ENCODE results near the gene MARCHF4. TPM values are rescaled to one million over a fixed set of nuclear protein-coding genes. Genes with fewer than 3 reads are reported as not detected.

The MARCHF4 gene
- total RNA-seq, 4 donors from 2014 or later, result 0.14 to 1.4 TPM; not detected in 2

GRCh38 chr2:216391401-216391800 is 19.1 kb upstream of the MARCHF4 start:
- TF ChIP-seq POLR2A (IDR thresholded peaks at IDR 0.05) (no peak), POLR2AphosphoS5 (IDR thresholded peaks at IDR 0.05) (no peak), CTCF (IDR thresholded peaks at IDR 0.05) (no peak), EP300 (IDR thresholded peaks at IDR 0.05; ENCODE audit: low read depth) (no peak)
- in situ Hi-C loops (cut with MboI; ENCODE audit: low pct_ligation_motif_present in 1 of 4, low pct_unique_long_range_greater_than_20kb in 1 of 4, low sequenced_read_pairs in 3 of 4), result no loop called here
- 79% methylated on average over 6 of the region's 6 CpGs; no CpG with 5 or more reads in 1 of the 2 donors for WGBS, 2 donors (ENCODE audit: low coverage in 1 of 2)

GRCh38 chr2:216389570-216389969 is 17.3 kb upstream of the MARCHF4 start:
- WGBS, 2 donors (ENCODE audit: low coverage in 1 of 2), result 57% methylated on average over 1 of the region's 1 CpG; no CpG with 5 or more reads in 1 of the 2 donors
- H3K4me1 ChIP-seq, result no peaks in the 10 kb centered on the region
- DNase-seq, result no peak
- intact Hi-C loops (cut with DNase I; ENCODE audit: low total_unique reads), result no loop called here
- H3K4me3 ChIP-seq, result no peak overlapping the region
- in situ Hi-C loops (cut with MboI; ENCODE audit: low pct_ligation_motif_present in 1 of 4, low pct_unique_long_range_greater_than_20kb in 1 of 4, low sequenced_read_pairs in 3 of 4), result no loop called here
- TF ChIP-seq CTCF (IDR thresholded peaks at IDR 0.05) (no peak), POLR2AphosphoS5 (IDR thresholded peaks at IDR 0.05) (no peak), POLR2A (IDR thresholded peaks at IDR 0.05) (no peak), EP300 (IDR thresholded peaks at IDR 0.05; ENCODE audit: low read depth) (no peak)
- H3K27me3 ChIP-seq, result no peaks in the 10 kb centered on the region
- no peak overlapping the region for H3K27ac ChIP-seq
- H3K36me3 ChIP-seq, result no peaks in the 10 kb centered on the region
- H3K9me3 ChIP-seq, result no peaks in the 10 kb centered on the region

More at GRCh38 chr2:216391401-216391800, 19.1 kb upstream of the MARCHF4 start:
- intact Hi-C loops (cut with DNase I; ENCODE audit: low total_unique reads), result no loop called here
- H3K4me1 ChIP-seq, result no peaks in the 10 kb centered on the region
- no peaks in the 10 kb centered on the region for H3K27me3 ChIP-seq
- no peak overlapping the region for H3K27ac ChIP-seq
- no peaks in the 10 kb centered on the region for H3K9me3 ChIP-seq
- no peak overlapping the region for H3K4me3 ChIP-seq
- no peak for DNase-seq
- no peaks in the 10 kb centered on the region for H3K36me3 ChIP-seq

- Histone ChIP-seq H3K27me3 (no peaks in the 10 kb centered on the region), H3K9me3 (no peaks in the 10 kb centered on the region), H3K4me3 (no peak overlapping the region), H3K4me1 (no peaks in the 10 kb centered on the region), H3K36me3 (no peaks in the 10 kb centered on the region), H3K27ac (no peak overlapping the region)
- DNase-seq, result no peak
- 53 to 76% methylated on average over 4 to 5 of the region's 5 CpGs for WGBS, 2 donors (ENCODE audit: low coverage in 1 of 2)
- intact Hi-C loops (cut with DNase I; ENCODE audit: low total_unique reads) (no loop called here), in situ Hi-C loops (cut with MboI; ENCODE audit: low pct_ligation_motif_present in 1 of 4, low pct_unique_long_range_greater_than_20kb in 1 of 4, low sequenced_read_pairs in 3 of 4) (no loop called here)
- no peak for TF ChIP-seq POLR2A (IDR thresholded peaks at IDR 0.05)
- no peak for TF ChIP-seq EP300 (IDR thresholded peaks at IDR 0.05; ENCODE audit: low read depth)
- no peak for TF ChIP-seq POLR2AphosphoS5 (IDR thresholded peaks at IDR 0.05)
- no peak for TF ChIP-seq CTCF (IDR thresholded peaks at IDR 0.05)
Observed at GRCh38 chr2:216388046-216388884, 16.0 kb upstream of the MARCHF4 start.

- no peaks in the 10 kb centered on the region for H3K4me1 ChIP-seq
- 88 to 100% methylated on average over 2 of the region's 2 CpGs for WGBS, 2 donors (ENCODE audit: low coverage in 1 of 2)
- H3K27me3 ChIP-seq, result no peaks in the 10 kb centered on the region
- intact Hi-C loops (cut with DNase I; ENCODE audit: low total_unique reads) (no loop called here), in situ Hi-C loops (cut with MboI; ENCODE audit: low pct_ligation_motif_present in 1 of 4, low pct_unique_long_range_greater_than_20kb in 1 of 4, low sequenced_read_pairs in 3 of 4) (no loop called here)
- no peak for DNase-seq
- no peaks in the 10 kb centered on the region for H3K36me3 ChIP-seq
- H3K27ac ChIP-seq, result no peak overlapping the region
- TF ChIP-seq CTCF (IDR thresholded peaks at IDR 0.05), result no peak
- TF ChIP-seq POLR2A (IDR thresholded peaks at IDR 0.05), result no peak
- TF ChIP-seq EP300 (IDR thresholded peaks at IDR 0.05; ENCODE audit: low read depth), result no peak
- TF ChIP-seq POLR2AphosphoS5 (IDR thresholded peaks at IDR 0.05), result no peak
- no peak overlapping the region for H3K4me3 ChIP-seq
- H3K9me3 ChIP-seq, result no peaks in the 10 kb centered on the region
Observed at GRCh38 chr2:216387262-216387661, 15.0 kb upstream of the MARCHF4 start.
